Subcutaneous abdominal adipose tissue (tissue), 5 donors: ENCODE data around the gene EIF3F.

ENCODE experiments used
- H3K27ac ChIP-seq: one replicate; pipeline ENCODE4 v1.7.0; 2013; ENCODE audit warnings: low read depth, mild to moderate bottlenecking, inconsistent platforms, low read length, moderate library complexity
- H3K27me3 ChIP-seq, 5 donors: one replicate each; pipeline ENCODE4 v1.7.0; 2013; ENCODE audit warnings: low read length in 5 of 5, inconsistent platforms in 1 of 5; ENCODE audit not compliant: control insufficient read depth in 5 of 5, insufficient read depth in 4 of 5
- H3K36me3 ChIP-seq, 5 donors: one replicate each; pipeline ENCODE4 v1.7.0; 2013; ENCODE audit warnings: low read length in 5 of 5; ENCODE audit not compliant: control insufficient read depth in 5 of 5, insufficient read depth in 5 of 5
- H3K4me1 ChIP-seq, 5 donors: one replicate each; pipeline ENCODE4 v1.7.0; 2013; ENCODE audit warnings: low read length in 5 of 5, mild to moderate bottlenecking in 3 of 5, moderate library complexity in 1 of 5; ENCODE audit not compliant: control insufficient read depth in 5 of 5, insufficient read depth in 5 of 5
- H3K4me3 ChIP-seq, 5 donors: one replicate each; pipeline ENCODE4 v1.7.0; 2013; ENCODE audit warnings: low read length in 5 of 5, low read depth in 1 of 5
- H3K9ac ChIP-seq, 5 donors: one replicate each; pipeline ENCODE4 v1.7.0; 2013; ENCODE audit warnings: low read length in 5 of 5, mild to moderate bottlenecking in 4 of 5, moderate library complexity in 3 of 5
- H3K9me3 ChIP-seq, 5 donors: one replicate each; pipeline ENCODE4 v1.7.0; 2013; ENCODE audit warnings: low read length in 5 of 5; ENCODE audit not compliant: control insufficient read depth in 5 of 5
- donor health status: healthy.
- donor health status: healthy.
- donor health status: healthy.
- donor health status: healthy.
- donor health status: healthy.

The EIF3F gene

DNA sequence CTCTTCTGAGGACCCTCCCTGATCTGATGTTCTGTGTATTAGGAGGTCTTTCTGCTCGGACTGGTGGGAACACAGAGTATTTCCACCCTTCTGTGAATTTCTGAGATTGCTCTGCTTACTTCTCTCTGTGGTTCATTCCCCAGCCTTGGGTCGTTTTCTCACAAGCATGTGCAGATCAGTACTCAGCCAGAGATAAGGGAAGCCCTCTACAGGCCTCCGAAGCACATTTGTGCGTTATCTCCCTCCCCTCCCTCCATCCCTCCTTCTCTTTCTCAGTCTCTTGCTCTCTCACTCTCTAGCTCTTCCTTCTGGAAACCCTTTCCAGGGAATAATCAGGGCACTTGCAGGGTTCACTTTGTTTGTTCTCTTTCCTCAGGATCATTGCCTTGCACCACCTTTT is 58.7 kb downstream of the EIF3F start:
- no peaks in the 10 kb centered on the region for H3K4me1 ChIP-seq
- H3K4me3 ChIP-seq = no peak overlapping the region
- H3K36me3 ChIP-seq = no peaks in the 10 kb centered on the region
- H3K9me3 ChIP-seq = no peaks in the 10 kb centered on the region
- no peaks in the 10 kb centered on the region for H3K27me3 ChIP-seq
- H3K9ac ChIP-seq = no peak overlapping the region
- no peak overlapping the region for H3K27ac ChIP-seq

- Histone ChIP-seq H3K27ac (no peak overlapping the region), H3K27me3 (no peaks in the 10 kb centered on the region), H3K4me1 (peaks cover 0 to 2% (median 0%) of the 10 kb centered on the region in 5 donors), H3K36me3 (no peaks in the 10 kb centered on the region), H3K4me3 (no peak overlapping the region), H3K9me3 (no peaks in the 10 kb centered on the region), H3K9ac (no peak overlapping the region)
Measured at GRCh38 chr11:8047382-8047781, 60.2 kb downstream of the EIF3F start.

DNA sequence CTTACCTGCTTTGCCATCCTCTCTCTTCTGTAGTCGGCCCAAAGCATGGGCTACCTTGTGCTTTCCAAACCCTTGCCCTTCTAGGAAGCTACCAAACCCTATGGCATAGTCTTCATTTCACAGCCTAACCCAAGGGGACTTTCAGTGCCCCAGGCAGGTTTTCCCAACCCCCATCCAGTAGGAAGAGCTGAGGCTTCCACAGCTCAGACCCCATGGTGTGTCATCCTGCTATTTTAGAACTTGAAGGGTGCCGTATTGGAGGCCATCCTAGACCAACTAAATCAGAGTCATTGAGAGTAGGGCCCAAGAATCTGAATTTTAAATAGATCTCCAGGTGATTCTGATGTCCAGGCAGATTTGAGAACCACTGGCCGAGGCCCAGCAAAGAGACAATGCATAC is 61.9 kb downstream of the EIF3F start:
- Histone ChIP-seq H3K4me1 (peaks cover 0 to 2% (median 0%) of the 10 kb centered on the region in 5 donors), H3K9ac (no peak overlapping the region), H3K27ac (no peak overlapping the region), H3K27me3 (no peaks in the 10 kb centered on the region), H3K36me3 (no peaks in the 10 kb centered on the region), H3K4me3 (no peak overlapping the region), H3K9me3 (no peaks in the 10 kb centered on the region)
